ENCODE data around the gene DUSP2.

The DUSP2 gene

GRCh38 chr2:96144481-96145035, 682 bp downstream of the DUSP2 start:
- TF ChIP-seq TAF1 (IDR thresholded peaks at IDR 0.05; ENCODE audit: borderline replicate concordance, insufficient read depth, low read length) (no peak), FOXP2 (optimal IDR thresholded peaks at IDR 0.05; ENCODE audit: borderline replicate concordance, extremely low read depth, extremely low read length, insufficient read depth) (no peak), POLR2AphosphoS5 (IDR thresholded peaks at IDR 0.05; ENCODE audit: low read depth, low read length) (no peak), SIN3A (IDR thresholded peaks at IDR 0.05; ENCODE audit: borderline replicate concordance, insufficient read depth, low read length) (no peak), REST (IDR thresholded peaks at IDR 0.05; ENCODE audit: insufficient read depth in 1 of 2, low read depth in 2 of 2, low read length in 2 of 2) (no peak)

- TF ChIP-seq FOXP2 (optimal IDR thresholded peaks at IDR 0.05; ENCODE audit: borderline replicate concordance, extremely low read depth, extremely low read length, insufficient read depth) = no peak
- no peak for TF ChIP-seq POLR2AphosphoS5 (IDR thresholded peaks at IDR 0.05; ENCODE audit: low read depth, low read length)
- no peak for TF ChIP-seq SIN3A (IDR thresholded peaks at IDR 0.05; ENCODE audit: borderline replicate concordance, insufficient read depth, low read length)
- no peak for TF ChIP-seq TAF1 (IDR thresholded peaks at IDR 0.05; ENCODE audit: borderline replicate concordance, insufficient read depth, low read length)
- TF ChIP-seq REST (IDR thresholded peaks at IDR 0.05; ENCODE audit: insufficient read depth in 1 of 2, low read depth in 2 of 2, low read length in 2 of 2) = no peak
Measured at GRCh38 chr2:96143848-96144480, 1.3 kb downstream of the DUSP2 start.

- TF ChIP-seq SIN3A (IDR thresholded peaks at IDR 0.05; ENCODE audit: borderline replicate concordance, insufficient read depth, low read length) (no peak), TAF1 (IDR thresholded peaks at IDR 0.05; ENCODE audit: borderline replicate concordance, insufficient read depth, low read length) (no peak), POLR2AphosphoS5 (IDR thresholded peaks at IDR 0.05; ENCODE audit: low read depth, low read length) (no peak), FOXP2 (optimal IDR thresholded peaks at IDR 0.05; ENCODE audit: borderline replicate concordance, extremely low read depth, extremely low read length, insufficient read depth) (no peak), REST (IDR thresholded peaks at IDR 0.05; ENCODE audit: insufficient read depth in 1 of 2, low read depth in 2 of 2, low read length in 2 of 2) (no peak)
Measured at GRCh38 chr2:96143231-96143847, 1.9 kb downstream of the DUSP2 start.

GRCh38 chr2:96142217-96143113, 2.8 kb downstream of the DUSP2 start:
- no peak for TF ChIP-seq POLR2AphosphoS5 (IDR thresholded peaks at IDR 0.05; ENCODE audit: low read depth, low read length)
- TF ChIP-seq REST (IDR thresholded peaks at IDR 0.05; ENCODE audit: insufficient read depth in 1 of 2, low read depth in 2 of 2, low read length in 2 of 2) = 0 out of 4 replicates have a peak, but pooled peaks of 1 of the 2 experiments have one; percentile 42
